Measurements from ENCODE around the gene SRRT.

The SRRT gene

GRCh38 chr7:100874577-100875355, at the start of gene SRRT:
TSS of gene SRRT (plus strand) at chr7:100875103. CDS start at chr7:100875591, 488 bp downstream.
- peak; percentile 39 for TF ChIP-seq CTCF (conservative IDR thresholded peaks at IDR 0.05; ENCODE audit: low read depth, low read length)
- H3K4me3 ChIP-seq (ENCODE audit: low read depth, low read length) = peak within 1 kb of the TSS; percentile 94
- peak; percentile 99 for DNase-seq (ENCODE audit: low read depth)

- peak overlapping the region; percentile 66 for H3K4me3 ChIP-seq (ENCODE audit: low read depth, low read length)
- no peak for TF ChIP-seq CTCF (conservative IDR thresholded peaks at IDR 0.05; ENCODE audit: low read depth, low read length)
- DNase-seq (ENCODE audit: low read depth) = peak; percentile 32
These were observed 49.7 kb upstream of the SRRT start for GRCh38 chr7:100825215-100825671.

- peak; percentile 57 for DNase-seq (ENCODE audit: low read depth)
- peak overlapping the region; percentile 66 for H3K4me3 ChIP-seq (ENCODE audit: low read depth, low read length)
- peak; percentile 44 for TF ChIP-seq CTCF (conservative IDR thresholded peaks at IDR 0.05; ENCODE audit: low read depth, low read length)
These were observed 49.0 kb upstream of the SRRT start for GRCh38 chr7:100825751-100826513.

- TF ChIP-seq CTCF (conservative IDR thresholded peaks at IDR 0.05; ENCODE audit: low read depth, low read length) = no peak
- H3K4me3 ChIP-seq (ENCODE audit: low read depth, low read length) = peak overlapping the region; percentile 66
- no peak for DNase-seq (ENCODE audit: low read depth)
These were observed 48.2 kb upstream of the SRRT start for GRCh38 chr7:100826514-100827329.

GRCh38 chr7:100827330-100828226, 47.3 kb upstream of the SRRT start, which contains the start of gene EPHB4:
TSS of gene EPHB4 (minus strand) at chr7:100827523. CDS start at chr7:100827030, 493 bp downstream.
- peak; percentile 55 for TF ChIP-seq CTCF (conservative IDR thresholded peaks at IDR 0.05; ENCODE audit: low read depth, low read length)
- H3K4me3 ChIP-seq (ENCODE audit: low read depth, low read length) = peak within 1 kb of the TSS; percentile 66
- DNase-seq (ENCODE audit: low read depth) = peak; percentile 71
